NCI-H2227 treated with DMSO at 0.1 percent for 48 hours (cell line): ENCODE measurements around the gene KCNC2.
"Not testable (repeated sequence)": the region's sequence is repeated elsewhere in the genome, so short reads cannot be mapped to it uniquely, and the experiment has no call there.

Source experiments
- DNase-seq: peaks from one replicate; lab custom pipeline; 2025; lab: John Stamatoyannopoulos, UW

Gene KCNC2

DNA sequence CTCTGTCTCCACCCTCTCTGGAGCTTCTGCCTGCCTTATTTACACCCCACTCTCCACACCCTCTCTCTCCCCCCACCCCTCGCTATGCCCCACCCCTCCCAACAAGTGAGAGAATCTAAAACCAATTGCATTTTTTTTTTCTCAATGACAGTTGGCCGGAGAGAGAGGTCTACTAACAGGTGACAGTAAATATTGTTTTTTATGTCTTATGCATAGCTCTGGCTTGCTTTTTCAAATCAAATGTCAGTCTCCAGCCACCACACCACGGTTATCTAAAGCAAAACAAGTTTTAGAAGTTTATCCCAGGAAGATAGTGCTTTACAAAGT lies at the start of gene KCNC2:
Gene KCNC2, minus strand, starts transcription at position 28 of the 327 bp plus-strand sequence.
- no peak for DNase-seq

DNA sequence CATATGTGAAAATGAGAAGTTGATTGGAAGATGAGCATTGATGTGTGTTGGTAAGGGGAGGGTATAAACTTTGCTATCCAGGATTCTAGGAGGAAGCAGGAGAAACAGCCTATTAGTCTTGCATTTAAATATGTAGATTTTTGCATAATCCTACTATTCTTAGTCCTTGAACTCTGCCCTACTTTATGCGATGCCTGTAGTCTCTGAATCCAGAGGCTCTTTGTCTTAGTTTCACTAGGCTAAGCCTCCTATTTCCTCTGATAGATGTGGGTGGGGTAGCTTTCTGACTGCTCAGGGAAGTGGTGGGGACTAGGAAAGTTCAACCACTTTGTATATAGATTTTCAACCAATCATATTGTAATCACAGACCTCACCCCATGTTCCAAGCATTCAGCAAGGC lies 49.5 kb upstream of the KCNC2 start:
- no peak for DNase-seq

DNA sequence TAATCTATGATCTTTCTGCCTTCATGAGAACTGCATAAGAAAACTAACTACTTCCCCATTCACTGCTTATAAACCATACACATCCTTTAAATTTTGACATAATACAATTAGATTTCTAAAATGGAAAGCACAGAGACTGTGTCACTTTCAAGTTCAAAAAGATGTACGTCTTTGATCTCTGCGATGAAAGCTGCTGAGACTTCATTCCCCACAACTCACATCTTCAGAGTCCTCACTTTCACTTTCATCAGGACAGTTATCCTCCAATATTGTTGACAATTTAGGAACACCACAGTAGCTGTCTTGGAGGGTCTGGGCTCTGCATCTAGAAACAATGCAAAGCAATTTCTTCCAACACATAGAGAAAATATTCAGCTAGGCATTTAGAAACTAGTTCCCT lies 47.9 kb upstream of the KCNC2 start:
- DNase-seq, result no peak

DNA sequence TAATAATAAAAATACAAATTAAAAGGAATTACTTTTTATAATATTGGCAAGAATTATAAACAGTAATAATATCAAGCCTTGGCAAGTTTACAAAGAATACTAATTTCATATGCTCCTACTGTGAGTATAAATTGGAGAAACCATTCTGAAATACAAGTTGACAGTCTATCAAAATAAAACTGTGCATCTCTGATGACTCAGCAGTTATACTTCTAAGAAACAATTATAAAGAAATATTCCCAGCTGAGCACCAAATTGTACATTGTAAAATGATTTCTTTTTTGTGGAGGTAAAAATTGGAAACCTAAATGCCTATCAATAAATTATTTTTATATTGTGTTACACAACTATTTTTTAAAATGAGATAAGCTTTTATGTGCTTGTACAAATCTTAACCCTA lies 35.5 kb upstream of the KCNC2 start:
- no peak for DNase-seq

DNA sequence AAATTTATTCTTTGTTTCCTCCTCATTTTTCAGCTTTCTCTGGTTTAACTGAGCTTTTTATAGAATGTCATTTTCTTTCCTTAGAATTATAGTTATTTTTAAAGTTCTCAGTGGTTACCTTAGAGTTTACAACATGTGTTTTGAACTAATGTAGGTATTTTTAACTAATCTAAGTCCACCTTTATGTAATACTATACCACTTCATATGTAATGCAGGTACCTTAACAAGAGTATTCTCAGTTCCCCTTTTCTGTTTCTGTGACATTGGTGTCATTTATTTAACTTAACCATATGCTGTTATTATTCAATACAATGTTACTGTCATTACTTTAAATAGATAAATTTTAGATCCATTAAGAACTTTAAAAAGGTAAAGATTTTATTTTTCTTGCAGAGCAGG lies 30.3 kb upstream of the KCNC2 start:
- DNase-seq, result no peak

DNA sequence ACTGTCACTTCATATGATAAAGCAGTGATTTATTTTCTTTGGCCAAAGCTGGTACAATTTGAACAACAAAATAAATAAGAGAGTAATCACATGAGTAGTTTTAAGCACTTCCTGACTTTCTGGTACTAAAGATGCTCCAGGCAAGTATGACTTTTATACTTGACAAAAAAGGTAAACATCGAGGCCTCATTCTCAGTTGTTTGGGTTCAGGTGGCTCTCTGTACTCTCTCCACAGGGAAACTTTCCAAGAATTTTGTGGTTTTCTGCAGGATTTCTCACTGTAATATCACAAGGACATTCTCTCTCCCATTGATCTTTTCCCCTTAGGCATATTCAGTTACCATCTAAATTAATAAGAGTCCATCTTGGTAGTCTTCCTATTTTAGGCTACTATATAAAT lies 26.6 kb upstream of the KCNC2 start:
- DNase-seq, result no peak

DNA sequence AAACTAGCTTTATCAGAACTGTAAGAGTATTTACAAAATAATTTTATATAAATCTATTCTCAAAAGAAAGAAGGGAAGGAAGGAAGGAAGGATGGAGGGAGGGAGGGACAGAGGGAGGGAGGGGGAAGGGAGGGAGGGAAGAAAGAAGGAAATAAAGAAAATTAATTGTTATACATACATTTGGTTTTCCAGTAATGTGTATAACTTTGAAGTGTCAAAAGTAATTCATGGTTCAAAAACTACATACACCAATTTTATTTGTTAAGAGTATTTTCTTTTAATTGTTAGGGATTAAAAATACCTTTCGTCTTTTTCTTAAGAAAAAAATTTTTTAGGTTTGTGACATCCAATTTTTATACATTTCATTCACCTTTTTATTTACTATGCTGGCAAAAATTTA lies 17.5 kb upstream of the KCNC2 start:
- DNase-seq, result no peak

DNA sequence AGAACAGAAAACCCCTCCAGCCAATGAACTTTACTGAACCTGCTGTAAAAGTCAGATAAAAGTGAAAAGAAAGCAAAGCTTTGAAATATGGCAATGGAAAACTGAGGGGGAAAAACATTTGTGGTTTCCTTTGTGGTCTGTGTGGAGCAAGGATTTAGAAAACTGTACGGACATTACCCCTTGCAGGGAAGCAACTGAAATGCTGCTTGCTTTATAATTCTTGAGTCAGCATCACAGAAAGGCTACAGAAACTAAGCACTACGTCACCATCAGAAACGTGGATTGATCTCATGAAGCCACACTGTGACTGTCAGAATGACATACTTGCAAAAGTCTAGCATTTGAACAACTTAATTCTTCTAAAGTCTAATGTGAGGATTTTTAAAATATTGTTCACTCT lies 2.4 kb upstream of the KCNC2 start:
- DNase-seq, result no peak

DNA sequence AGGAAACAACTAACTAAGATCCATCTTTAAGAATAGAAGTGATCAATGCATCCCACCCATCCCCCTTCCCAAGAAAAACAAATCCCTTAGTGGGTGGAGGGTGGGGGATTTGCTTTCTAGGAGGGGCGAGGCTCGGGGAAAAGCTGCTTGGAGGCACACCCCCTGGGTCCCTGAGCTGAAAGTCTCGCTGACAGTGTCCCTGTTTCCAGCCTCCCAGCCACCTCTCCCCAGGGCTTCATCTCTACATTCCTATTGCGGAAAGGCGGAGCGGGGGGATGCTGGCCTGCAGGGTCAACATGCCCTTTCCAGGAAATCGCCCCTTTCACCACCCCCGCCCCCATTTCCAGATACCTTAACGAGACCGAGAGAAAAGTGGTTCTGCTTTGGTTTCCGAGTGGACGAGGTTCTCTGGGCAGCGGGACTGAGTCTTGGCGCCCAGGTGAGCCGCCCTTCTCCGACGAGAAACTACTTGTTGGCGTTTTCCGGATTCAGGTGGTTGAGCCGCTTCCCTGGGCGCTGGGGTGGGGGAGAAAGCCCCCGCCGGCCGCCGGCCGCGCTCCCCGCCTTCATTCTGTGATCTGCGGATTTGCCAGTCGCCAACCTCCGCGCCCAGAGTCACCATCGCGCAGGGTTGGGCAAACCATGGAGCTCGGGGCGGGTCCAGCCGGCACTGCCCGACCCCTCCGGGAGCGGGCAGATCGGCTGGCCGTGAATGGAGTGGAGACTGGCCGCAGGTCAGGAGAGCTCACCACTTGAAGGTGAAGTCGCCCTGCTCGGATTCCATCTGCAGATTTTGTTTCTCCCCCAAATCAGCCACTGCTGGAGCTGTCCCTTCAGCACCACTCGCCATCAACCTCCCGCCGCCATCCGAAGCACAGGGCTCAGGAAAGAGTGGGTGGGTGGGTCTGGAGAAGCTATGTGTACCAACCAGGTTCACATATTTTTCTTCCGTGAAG lies 505 bp downstream of the KCNC2 start:
- DNase-seq, result peak; percentile 62

DNA sequence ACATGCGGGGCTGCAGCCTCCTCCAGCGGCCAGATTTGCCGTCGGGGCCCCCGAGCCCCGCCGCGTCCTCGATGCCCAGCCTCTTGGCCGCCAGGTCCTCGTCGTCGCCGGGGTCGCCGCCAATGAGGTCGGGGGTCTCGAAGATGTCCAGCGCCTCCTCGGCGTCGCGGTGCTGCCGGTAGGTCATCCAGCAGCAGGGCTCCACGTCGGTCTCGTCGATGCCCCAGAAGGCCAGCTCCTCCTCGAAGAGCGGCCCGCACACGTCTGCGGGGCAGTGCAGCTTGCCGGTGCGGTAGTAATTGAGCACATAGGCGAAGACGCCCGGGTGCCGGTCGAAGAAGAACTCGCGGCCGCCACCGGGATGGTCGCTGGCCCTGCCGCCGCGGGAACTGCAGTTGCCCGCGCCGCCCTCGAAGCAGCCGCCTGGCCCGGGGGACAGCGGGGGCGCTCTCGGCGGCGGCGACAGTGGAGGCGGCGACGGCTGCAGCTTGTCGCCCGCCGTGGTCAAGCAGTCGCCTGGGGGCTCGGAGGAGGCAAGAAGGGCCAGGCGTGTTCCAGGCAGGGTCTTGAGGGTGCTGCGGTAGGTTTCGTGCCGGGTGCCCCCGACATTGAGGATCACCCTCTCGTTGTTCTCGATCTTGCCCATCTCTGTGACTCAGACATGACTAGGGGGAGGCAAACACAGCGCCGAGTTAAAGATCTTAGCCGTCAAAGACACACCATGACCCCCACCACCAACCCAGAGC lies 2.1 kb downstream of the KCNC2 start:
- DNase-seq, result no peak

DNA sequence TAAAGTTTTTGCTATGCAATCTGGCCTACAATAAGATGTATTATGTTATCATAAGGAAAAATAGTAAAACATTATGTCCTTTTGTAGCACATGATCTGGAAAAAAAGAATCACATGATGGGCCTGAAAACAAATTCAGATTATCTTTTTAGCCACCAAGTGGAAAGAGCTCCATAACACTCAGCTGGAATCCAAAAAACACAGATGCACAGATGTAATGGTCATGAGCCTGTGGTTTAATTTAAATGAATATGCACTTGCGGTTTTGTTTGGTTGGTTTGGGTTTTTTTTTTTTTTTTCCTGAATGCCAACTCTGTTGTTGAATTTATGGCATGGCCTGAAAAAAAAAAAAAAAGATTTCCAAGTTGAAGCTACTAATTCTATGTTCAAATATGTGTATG lies 4.1 kb downstream of the KCNC2 start:
- no peak for DNase-seq

DNA sequence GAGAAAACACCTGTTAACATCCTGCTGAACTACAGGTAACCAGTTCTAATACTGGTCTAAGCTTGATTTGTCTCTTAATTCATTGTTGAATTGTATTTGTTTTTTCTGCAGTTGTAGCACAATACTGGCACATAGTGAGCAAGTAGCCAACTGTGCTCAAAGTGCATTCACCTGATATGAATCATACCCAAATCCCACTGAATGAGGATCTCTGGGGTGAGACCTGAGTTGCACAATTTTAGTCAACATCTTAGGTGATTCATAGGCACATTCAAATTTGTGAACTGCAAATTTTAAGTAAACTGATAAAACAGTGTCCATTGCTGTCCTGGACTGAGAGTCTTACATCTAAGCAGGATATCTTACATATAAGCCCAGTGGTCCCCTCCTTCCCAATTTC lies 12.8 kb downstream of the KCNC2 start:
- no peak for DNase-seq

DNA sequence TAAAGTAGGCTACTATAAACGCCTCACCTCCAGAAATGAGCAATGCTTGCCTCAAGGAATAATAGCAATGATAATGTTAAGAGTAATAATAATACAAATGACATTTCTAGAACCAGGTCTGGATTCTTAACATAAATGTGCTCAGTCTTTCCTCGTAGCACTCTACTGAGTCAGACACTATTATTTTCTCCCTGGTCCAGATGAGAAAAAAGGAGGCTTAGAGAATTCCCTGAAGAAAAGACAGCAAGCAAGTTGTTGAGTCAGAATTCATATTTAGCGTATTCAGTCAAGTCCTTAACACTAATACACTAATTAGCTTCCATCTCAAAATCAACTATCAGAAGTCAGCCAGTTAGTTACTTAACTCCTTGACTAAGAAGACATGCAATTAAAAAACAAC lies 13.2 kb downstream of the KCNC2 start:
- DNase-seq, result no peak

DNA sequence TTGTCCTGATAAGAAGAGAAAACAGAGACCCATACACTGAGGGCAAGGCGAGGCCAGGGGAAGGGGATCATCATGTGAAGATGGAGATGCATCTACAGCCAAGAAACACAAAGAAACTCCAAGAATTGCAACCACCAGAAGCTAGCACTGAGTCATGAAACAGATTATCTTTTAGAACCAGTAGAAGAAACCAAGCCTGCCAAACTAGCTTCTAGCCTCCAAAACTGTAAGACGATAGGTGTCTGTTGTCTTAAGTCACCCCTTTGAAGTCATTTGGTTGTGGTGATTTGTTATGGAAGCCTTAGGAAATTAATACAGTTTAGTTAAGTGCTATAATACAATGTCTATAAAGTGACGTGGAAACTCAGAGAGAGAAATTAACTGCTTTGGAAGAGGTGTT lies 15.4 kb downstream of the KCNC2 start:
- DNase-seq, result no peak

DNA sequence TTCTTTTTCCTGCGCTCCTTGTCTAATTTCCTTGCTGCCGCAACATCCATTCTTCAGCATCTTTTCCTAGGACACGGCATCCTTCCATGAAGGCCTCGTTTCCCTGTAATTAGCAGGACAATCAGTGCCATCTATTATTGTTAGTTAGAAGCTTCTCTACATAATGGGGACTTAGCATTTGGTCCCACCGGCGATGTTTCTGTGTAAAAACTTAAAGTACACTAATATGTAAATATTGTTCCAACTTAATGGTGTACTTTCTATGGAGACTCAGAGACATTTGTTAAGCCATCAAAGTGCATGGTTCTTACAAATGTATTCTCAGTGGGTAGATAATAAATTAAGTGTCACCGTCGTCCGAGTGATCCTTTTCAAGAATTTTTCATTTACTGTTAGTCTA lies 17.4 kb downstream of the KCNC2 start:
- no peak for DNase-seq

DNA sequence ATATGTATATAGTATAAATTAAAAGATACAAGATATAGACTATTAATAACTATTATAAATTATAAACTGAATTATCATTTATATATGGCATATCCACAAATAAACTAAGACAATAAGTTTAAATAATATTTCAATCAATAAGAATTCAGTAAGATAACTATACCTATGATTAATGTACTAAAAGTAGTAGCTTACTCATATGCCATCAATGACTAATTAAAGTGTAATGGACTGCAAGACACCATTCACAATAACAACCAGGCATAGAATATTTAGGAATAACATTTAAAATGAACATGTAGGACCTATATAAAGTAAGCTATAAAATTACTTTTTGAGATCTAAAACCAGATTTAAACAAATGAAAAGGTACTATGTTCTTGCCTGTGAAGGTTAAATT lies 18.8 kb downstream of the KCNC2 start:
- no peak for DNase-seq

DNA sequence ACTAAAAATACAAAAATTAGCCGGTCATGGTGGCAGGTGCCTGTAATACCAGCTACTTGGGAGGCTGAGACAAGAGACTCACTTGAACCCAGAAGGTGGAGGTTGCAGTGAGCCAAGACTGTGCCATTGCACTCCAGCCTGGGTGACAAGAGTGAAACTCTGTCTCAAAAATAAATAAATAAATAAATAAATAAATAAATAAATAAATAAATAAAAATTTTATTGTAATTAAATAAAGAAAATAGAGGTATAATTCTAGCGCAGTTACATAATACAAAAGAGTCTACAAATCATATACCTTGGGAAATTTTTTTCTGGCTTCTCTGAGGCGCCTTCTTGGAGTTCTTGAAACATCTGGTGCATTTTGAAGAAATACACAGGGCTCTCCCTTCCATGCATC lies 23.8 kb downstream of the KCNC2 start:
- not testable (repeated sequence) for DNase-seq

DNA sequence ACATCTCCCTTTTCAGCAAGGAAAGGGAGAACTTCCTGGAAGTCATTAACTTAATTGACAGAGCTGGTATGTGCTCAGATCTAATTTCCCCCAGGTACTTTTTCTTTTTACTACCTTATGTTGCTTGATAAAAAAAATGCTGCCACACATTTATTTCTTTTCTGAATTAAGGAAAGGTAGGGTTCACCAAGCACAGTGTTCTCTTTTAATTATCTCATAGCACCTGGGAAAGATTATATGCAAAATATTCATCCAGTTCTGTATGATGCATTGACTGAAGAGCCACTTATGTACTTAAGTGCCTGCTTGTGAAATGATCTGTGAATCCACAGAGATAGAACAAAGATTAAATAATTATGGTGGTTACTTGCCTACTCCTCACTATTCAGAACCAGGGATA lies 25.1 kb downstream of the KCNC2 start:
- DNase-seq, result no peak

DNA sequence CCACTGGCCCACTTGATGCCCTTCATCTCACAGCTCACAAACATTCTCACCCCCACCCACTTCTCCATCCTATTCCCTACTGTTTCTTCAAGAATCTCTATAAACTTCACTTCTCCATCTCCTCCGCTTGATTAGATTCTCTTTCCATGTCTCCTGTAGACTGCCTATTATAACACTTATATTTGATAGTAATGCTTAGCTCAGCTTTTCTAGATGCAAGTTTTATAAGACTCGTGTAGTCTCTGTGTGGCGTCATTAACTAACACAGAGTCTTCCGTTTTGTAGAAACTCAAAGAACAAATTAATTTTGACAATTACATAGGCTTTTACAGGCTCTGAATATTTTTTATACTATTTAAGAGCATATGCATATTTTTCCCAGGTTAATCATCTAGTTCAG lies 25.7 kb downstream of the KCNC2 start:
- DNase-seq, result no peak

DNA sequence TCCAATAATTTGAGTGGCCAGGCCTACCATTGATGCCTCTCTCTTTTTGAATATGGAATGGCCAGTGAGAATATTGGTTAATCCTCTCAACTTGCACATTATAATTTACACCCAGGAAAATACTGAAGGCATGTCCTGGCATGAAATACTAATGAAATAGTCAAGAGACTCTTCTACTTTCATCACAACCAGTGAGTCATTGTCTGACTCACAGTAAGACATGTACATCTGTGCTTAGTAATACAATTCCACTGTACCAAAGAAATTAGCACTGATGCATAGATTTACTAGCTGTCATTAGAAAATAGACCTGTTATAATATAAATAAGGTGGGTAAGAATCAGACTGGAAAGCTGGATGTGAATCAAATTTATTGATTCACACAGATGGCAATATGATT lies 31.6 kb downstream of the KCNC2 start:
- DNase-seq, result no peak

DNA sequence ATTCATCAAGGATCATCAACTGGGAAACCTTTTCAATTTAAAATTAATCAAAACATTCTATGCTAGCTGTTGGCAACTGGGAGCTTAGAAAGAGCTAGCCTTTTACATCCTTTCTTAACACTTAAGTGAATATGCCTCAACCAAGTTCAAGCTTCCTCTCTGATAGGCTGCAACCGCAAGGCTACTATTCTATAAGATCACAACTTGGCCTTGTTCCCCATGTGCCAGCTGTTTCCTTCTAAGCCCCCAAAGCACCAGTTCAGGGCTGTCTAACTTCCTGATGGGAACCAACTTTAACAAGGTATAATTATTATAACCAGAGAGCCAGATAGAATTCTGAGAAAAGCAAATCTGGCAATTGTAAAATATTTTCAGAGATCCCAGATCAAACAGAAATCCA lies 37.0 kb downstream of the KCNC2 start:
- no peak for DNase-seq

DNA sequence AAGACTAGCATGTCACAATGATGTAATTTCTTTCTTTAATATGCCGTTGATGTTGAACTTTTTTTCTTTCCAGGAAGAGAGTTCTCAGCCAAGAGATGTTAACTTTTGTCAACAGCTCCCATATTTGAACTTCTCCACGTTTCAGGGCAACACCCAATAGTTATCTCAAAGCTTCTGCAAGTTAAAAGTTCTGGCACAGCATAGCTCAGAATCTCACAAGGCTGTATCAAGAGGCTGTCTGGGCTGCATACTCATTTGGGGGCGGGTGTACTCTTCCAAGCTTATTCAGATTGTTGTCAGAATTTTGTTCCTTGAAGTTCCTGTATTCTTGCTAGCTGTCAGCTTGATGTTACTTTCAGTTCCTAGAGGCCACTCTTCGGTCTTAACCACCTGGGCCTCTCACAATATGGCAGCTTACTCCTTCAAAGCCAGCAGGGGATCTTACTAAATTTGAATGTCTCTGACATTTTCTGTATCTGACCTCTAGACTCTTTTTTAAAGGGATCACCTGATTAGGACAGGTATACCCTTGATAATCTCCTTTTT lies 38.9 kb downstream of the KCNC2 start:
- DNase-seq, result no peak

DNA sequence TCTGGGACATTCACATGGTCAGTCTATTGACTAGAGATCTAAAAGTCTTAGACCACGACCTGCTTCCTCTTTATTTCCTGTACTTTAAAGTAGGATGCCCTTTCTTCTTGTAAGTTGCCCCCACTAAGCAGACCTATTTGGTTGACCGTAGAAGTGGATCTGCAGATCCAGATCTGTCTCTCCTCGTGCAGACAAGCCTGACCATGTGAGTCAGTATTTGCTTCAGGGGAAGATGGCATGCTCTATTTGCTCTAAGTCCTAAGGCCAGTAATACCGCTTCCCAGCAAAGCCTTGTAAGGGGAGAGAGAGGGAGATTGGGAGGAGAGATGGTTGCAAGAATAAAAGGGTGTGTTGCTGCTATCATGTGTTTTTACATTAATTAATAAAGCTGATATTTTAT lies 46.8 kb downstream of the KCNC2 start:
- no peak for DNase-seq
